A549 (cell line): ENCODE measurements around the gene SORBS1.

Experiments used
- CEBPB ChIP-seq, 2 experiments: fragments of >200 bp in 1 of 2; sonication (Bioruptor Twin) in 1 of 2; formaldehyde crosslinking in 1 of 2; IDR thresholded peaks; 2 replicates each; pipeline ENCODE4 v1.6.1; 2012 to 2016
- MAFK ChIP-seq: fragments of 450-650 bp; IDR thresholded peaks from 2 replicates; pipeline ENCODE4 v1.6.1; 2014; ENCODE audit not compliant: partially characterized antibody
- POLR2A ChIP-seq: IDR thresholded peaks from 2 replicates; pipeline ENCODE4 v1.6.1; 2012; ENCODE audit warnings: mild to moderate bottlenecking, low read length
- TF ChIP-seq, protein P1 (sequence below): fragments of >200 bp; sonication (Bioruptor Twin); formaldehyde crosslinking; IDR thresholded peaks from 3 replicates; pipeline ENCODE4 v1.5.1; 2016
- TF ChIP-seq, protein P2 (sequence below): IDR thresholded peaks from 2 replicates; pipeline ENCODE4 v1.6.1; 2012

GRCh38 chr10:95467162-95467599 lies 94.0 kb downstream of the SORBS1 start:
- TF ChIP-seq, protein P1, sequence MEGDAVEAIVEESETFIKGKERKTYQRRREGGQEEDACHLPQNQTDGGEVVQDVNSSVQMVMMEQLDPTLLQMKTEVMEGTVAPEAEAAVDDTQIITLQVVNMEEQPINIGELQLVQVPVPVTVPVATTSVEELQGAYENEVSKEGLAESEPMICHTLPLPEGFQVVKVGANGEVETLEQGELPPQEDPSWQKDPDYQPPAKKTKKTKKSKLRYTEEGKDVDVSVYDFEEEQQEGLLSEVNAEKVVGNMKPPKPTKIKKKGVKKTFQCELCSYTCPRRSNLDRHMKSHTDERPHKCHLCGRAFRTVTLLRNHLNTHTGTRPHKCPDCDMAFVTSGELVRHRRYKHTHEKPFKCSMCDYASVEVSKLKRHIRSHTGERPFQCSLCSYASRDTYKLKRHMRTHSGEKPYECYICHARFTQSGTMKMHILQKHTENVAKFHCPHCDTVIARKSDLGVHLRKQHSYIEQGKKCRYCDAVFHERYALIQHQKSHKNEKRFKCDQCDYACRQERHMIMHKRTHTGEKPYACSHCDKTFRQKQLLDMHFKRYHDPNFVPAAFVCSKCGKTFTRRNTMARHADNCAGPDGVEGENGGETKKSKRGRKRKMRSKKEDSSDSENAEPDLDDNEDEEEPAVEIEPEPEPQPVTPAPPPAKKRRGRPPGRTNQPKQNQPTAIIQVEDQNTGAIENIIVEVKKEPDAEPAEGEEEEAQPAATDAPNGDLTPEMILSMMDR, result no peak
- TF ChIP-seq MAFK (no peak), CEBPB (IDR thresholded peaks at IDR 0.05) (no peak), POLR2A (no peak)
- TF ChIP-seq, protein P2, sequence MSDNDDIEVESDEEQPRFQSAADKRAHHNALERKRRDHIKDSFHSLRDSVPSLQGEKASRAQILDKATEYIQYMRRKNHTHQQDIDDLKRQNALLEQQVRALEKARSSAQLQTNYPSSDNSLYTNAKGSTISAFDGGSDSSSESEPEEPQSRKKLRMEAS, result no peak
